Measurements from ENCODE around the gene BIK. TPM values are rescaled to one million over a fixed set of nuclear protein-coding genes. Genes with fewer than 3 reads are reported as not detected.

BIK gene
- total RNA-seq, 1 donor from 2014 or later = 9.9 TPM

- DNase-seq (ENCODE audit: low spot score in 2 of 2, unreplicated experiment in 2 of 2) = no peak
- Mint-ChIP-seq H3K4me3 (no peak overlapping the region), H3K27ac (no peak overlapping the region), H3K4me1 (peaks cover 12% of the 10 kb centered on the region), H3K27me3 (ENCODE audit: low read depth) (no peaks in the 10 kb centered on the region), H3K9me3 (no peaks in the 10 kb centered on the region), H3K36me3 (no peaks in the 10 kb centered on the region)
- TF ChIP-seq CTCF (IDR thresholded peaks at IDR 0.05; ENCODE audit: unreplicated experiment) = no peak
Measured at GRCh38 chr22:43154887-43155536, 44.5 kb downstream of the BIK start.

GRCh38 chr22:43155789-43156188 is 45.2 kb downstream of the BIK start:
- H3K4me1 Mint-ChIP-seq = peaks cover 11% of the 10 kb centered on the region
- H3K36me3 Mint-ChIP-seq = no peaks in the 10 kb centered on the region
- no peak for TF ChIP-seq CTCF (IDR thresholded peaks at IDR 0.05; ENCODE audit: unreplicated experiment)

GRCh38 chr22:43156413-43156812 is 45.9 kb downstream of the BIK start:
- Mint-ChIP-seq H3K4me1 (peaks cover 7% of the 10 kb centered on the region), H3K27me3 (ENCODE audit: low read depth) (no peaks in the 10 kb centered on the region), H3K4me3 (no peak overlapping the region), H3K9me3 (no peaks in the 10 kb centered on the region), H3K27ac (no peak overlapping the region), H3K36me3 (no peaks in the 10 kb centered on the region)
- no peak for TF ChIP-seq CTCF (IDR thresholded peaks at IDR 0.05; ENCODE audit: unreplicated experiment)
- no peak for DNase-seq (ENCODE audit: low spot score in 2 of 2, unreplicated experiment in 2 of 2)

More at GRCh38 chr22:43155789-43156188, 45.2 kb downstream of the BIK start:
- Mint-ChIP-seq H3K4me3 (no peak overlapping the region), H3K9me3 (no peaks in the 10 kb centered on the region), H3K27ac (no peak overlapping the region), H3K27me3 (ENCODE audit: low read depth) (no peaks in the 10 kb centered on the region)
- no peak for DNase-seq (ENCODE audit: low spot score in 2 of 2, unreplicated experiment in 2 of 2)

GRCh38 chr22:43157874-43158546 is 47.5 kb downstream of the BIK start:
- Mint-ChIP-seq H3K27ac (no peak overlapping the region), H3K4me1 (peaks cover 1% of the 10 kb centered on the region), H3K36me3 (no peaks in the 10 kb centered on the region), H3K27me3 (ENCODE audit: low read depth) (no peaks in the 10 kb centered on the region), H3K9me3 (no peaks in the 10 kb centered on the region), H3K4me3 (no peak overlapping the region)
- TF ChIP-seq CTCF (IDR thresholded peaks at IDR 0.05; ENCODE audit: unreplicated experiment) = no peak
- no peak for DNase-seq (ENCODE audit: low spot score in 2 of 2, unreplicated experiment in 2 of 2)

GRCh38 chr22:43158778-43159483 is 48.4 kb downstream of the BIK start:
- Mint-ChIP-seq H3K4me3 (no peak overlapping the region), H3K27ac (no peak overlapping the region)

More at GRCh38 chr22:43158778-43159483, 48.4 kb downstream of the BIK start:
- Mint-ChIP-seq H3K27me3 (ENCODE audit: low read depth) (no peaks in the 10 kb centered on the region), H3K4me1 (no peaks in the 10 kb centered on the region), H3K36me3 (no peaks in the 10 kb centered on the region), H3K9me3 (no peaks in the 10 kb centered on the region)
- TF ChIP-seq CTCF (IDR thresholded peaks at IDR 0.05; ENCODE audit: unreplicated experiment) = no peak
- DNase-seq (ENCODE audit: low spot score in 2 of 2, unreplicated experiment in 2 of 2) = no peak
